Tibial nerve (tissue), 4 donors: Measurements from ENCODE around the gene PHF23.

Experiments used
- CTCF ChIP-seq, 5 experiments: fragments of 200-600 bp in 3 of 5; fragments of 450-650 bp in 2 of 5; sonication (generic) in 3 of 5; IDR thresholded peaks; one replicate each; pipeline ENCODE4 v1.5.1; 2016 to 2019; ENCODE audit warnings: antibody characterized with exemption in 5 of 5, mild to moderate bottlenecking in 3 of 5, moderate library complexity in 2 of 5
- EP300 ChIP-seq, 2 donors: sonication (generic); formaldehyde crosslinking; IDR thresholded peaks; one replicate each; pipeline ENCODE4 v1.6.1; 2017; ENCODE audit warnings: antibody characterized with exemption in 2 of 2, mild to moderate bottlenecking in 1 of 2
- POLR2A ChIP-seq, 2 donors: fragments of 450-650 bp; IDR thresholded peaks; one replicate each; pipeline ENCODE4 v1.6.1; 2017; ENCODE audit warnings: antibody characterized with exemption in 2 of 2, mild to moderate bottlenecking in 2 of 2, moderate library complexity in 2 of 2

- TF ChIP-seq CTCF (IDR thresholded peaks at IDR 0.05) (no peak), POLR2A (IDR thresholded peaks at IDR 0.05) (no peak), EP300 (IDR thresholded peaks at IDR 0.05) (no peak)
Observed at GRCh38 chr17:7232114-7232513, 7.1 kb downstream of the PHF23 start.
